IPS-18c (cell line): ENCODE data around the gene NCOA6.

Experiments used
- H3K4me3 ChIP-seq: 2 replicates; pipeline ENCODE4 v1.7.0; 2013; ENCODE audit warnings: low read depth, mild to moderate bottlenecking, low read length, moderate library complexity; ENCODE audit not compliant: insufficient read depth
- H3K9me3 ChIP-seq: one replicate; pipeline ENCODE4 v1.6.1; 2013; ENCODE audit warnings: mild to moderate bottlenecking, low read length, moderate library complexity; ENCODE audit not compliant: control insufficient read depth, insufficient read depth

Gene NCOA6

DNA sequence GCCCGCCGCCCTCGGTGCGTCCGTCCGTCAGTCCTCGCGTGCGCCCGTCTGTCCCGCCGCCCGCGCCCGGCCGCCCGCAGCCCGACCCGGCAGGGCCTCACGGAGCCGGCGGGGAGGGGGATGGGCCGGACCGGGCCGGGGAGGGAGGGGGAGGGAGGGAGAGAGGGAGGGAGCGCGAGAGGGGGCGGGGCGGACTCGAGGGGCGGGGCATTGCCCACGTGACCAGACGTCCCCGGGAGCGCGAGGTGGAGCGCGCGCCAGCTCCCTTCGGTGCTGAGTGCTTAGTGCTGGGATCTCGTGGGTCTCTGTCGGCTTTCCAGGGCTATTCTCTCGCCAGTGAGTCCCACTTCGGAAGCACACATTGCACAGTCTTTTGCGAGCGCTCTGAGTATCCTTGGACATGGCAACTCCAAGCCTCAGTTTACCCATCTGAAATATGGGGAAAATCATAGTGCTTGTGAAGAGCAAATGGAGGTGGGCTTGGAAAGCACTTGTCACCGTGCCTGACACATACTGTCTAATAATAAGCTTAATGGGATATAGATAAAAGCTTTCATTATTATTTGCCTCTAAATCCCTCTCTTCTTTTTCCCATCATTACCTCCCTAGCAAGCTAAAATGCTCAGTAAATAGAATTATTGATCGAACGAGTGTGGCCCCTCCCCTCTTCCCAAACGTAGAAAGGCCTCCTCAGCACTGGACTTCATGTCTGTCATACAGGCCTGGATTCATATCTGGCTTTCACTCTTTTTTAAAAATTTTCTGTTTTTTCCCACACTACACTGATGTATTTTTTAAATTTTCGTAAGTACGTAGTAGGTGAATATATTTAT, at the start of gene NCOA6:
TSS of gene NCOA6 (minus strand) at position 122 of the 833 bp plus-strand sequence. CDS start 43,296 bp downstream, outside the sequence.
- peak within 1 kb of the TSS; percentile 78 for H3K4me3 ChIP-seq
- H3K9me3 ChIP-seq = peaks cover 3% of the 10 kb centered on the region

DNA sequence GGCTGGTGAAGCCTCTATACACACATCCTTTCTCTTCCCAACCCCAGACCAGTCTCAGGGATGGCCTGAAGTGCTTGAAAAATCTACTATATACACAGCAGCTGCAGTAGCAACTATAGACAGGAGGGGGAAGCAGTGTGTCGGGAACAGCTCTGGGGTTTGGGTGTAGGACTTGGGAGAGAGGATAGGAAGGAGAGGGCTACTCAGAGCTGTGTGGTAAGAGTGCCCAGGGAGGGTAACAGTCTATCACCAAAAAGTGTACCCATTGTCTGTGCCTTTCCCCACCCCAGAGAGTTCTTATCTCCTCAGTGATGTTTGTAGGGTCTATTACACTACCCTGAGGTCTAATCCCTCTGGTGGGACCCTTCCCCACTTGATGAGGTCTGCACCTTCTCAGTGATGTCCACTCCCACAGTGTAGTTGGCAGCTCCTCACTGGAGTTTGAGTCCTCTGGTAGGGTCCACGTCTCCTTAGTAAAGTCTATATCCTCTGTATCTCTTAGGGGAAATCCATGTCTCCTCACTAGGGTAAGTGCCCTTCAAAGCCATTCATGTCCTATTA, 48.7 kb upstream of the NCOA6 start:
- Histone ChIP-seq H3K9me3 (no peaks in the 10 kb centered on the region), H3K4me3 (no peak overlapping the region)

DNA sequence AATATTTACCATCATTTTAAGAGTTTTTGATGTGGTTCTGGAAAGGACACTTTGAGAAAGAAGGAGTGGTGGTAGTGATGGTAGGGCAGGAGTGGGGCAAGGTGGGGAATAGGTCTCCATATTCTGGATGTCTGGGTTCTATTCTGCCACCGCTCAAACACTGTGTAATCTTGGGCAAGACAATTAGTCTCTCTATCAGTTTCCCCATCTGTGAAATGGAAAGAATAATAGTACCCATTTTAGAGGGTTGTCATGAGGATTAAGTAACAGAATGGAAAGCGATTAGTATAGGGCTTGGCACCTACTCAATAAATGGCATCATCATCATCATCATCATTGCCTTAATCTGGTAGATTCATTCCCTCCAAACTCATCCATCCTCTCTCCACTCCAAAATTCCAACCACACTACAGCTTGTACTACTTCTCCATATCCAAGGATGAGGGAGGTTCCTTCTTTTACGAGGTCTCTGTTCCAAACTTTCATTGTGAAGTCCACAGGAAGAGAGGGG, 48.2 kb upstream of the NCOA6 start:
- H3K4me3 ChIP-seq = no peak overlapping the region
- no peaks in the 10 kb centered on the region for H3K9me3 ChIP-seq

DNA sequence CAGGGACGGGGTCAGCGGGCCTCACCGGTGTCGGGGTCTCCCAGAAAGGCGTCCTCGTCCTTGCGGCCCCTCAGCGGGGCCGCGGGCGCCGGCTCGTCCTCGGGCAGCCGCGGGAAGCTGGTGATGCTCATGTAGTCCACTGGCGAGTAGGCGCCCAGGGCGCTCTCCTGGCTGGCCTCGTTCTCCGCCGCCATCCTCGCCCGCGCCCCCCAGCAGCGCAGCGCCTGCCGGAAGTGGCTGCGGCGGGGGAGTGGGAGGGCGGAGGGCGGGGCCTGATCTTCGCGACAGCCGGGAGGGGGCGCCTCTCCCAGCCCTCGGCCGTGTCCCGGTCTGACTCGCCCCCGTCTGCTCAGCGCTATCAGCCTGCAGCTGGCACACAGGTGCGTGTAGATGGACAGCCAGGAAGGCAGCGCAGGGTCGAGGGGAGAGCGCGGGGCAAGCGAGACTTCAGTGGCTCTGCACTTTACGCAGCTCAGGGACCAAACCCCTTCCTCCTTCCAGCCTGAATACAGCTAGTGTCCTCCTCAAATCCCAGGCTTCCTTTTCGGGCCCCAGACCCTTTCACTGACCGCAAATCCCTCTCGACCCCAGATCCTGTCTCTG, 47.3 kb upstream of the NCOA6 start, which contains the start of gene GGT7:
TSS of gene GGT7 (minus strand) at position 235 of the 603 bp plus-strand sequence. CDS start at position 194, 41 bp downstream.
- peak within 1 kb of the TSS; percentile 73 for H3K4me3 ChIP-seq

DNA sequence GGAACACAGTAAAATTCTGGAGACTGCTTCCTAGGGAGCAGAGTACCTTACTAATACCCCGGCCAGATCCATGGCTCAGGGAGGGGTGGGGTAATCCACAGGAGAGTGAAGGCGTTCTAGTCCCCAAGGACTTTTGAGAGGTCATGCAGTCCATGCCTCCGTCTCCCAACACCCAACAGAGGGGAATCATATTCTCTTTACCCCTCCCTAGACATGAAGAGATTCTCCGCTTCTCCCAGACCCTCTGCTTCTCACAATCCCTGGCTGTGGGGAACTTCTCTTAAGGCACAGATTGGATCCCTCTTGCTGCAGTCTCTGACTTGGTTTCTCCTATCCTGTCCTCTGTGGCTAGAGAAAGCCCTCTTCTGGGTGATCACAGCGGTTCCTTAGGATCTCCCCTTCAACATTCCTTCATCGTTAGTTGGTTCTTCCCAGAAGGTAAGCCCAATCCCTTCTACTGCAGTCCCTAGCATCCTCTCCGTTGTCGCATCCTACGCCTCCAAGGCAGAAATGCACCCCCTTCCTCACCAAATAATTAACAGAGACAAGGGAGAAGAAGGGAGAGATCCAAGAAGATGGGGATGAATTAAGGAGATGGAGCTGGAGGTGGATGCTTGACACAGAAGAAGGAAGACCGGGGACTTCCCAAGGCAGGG, 46.6 kb upstream of the NCOA6 start:
- Histone ChIP-seq H3K4me3 (peak overlapping the region; percentile 73), H3K9me3 (no peaks in the 10 kb centered on the region)

More for the DNA sequence above, 47.3 kb upstream of the NCOA6 start, which contains the start of gene GGT7:
- H3K9me3 ChIP-seq = no peaks in the 10 kb centered on the region

DNA sequence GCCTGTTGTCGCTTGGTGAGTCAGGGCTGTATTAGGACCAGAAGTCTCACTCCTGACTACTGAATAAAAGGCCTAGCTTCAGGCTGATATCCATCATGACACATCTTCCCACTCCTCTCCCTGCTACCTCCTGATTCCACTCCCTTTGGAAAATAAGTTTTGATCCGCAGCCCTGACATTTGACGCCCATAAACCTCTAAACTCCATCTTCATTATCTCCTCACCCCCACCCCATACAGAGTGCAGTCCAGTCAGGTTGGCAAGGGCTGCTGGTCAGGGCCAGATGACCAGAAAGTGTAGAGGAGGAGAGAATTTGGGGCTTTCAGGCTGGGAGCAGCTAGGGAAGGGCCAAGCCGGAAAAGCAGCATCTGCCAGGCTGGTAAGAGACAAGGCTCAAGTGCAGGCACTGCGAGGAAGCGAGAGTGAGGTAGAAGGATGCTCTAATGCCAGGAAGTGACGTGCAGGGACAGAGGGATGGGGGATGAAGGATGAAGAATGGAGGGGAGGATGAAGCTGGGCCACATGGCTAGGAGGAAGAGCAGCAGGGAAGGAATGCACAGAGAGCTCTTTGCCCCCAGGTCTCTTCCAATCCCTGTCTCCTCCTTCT, 46.0 kb upstream of the NCOA6 start:
- Histone ChIP-seq H3K4me3 (peak overlapping the region; percentile 73; the same call in 1 of the 2 replicates), H3K9me3 (no peaks in the 10 kb centered on the region)

DNA sequence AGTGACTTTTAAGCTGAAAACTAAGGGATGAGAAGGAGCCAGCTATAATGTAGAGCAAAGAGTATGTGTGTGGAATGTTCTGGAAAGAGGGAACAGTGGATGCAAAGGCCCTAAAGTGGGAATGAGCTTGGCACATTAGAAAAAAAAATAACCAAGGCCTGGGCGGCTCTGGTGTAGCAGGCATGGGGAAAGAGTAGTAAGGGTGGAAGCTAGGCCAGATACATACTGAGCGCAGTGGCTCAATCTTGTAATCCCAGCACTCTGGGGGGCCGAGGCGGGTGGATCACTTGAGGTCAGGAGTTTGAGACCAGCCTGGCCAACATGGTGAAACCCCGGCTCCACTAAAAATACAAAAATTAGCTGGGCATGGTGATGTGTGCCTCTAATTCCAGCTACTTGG, 38.8 kb upstream of the NCOA6 start:
- Histone ChIP-seq H3K4me3 (no peak overlapping the region), H3K9me3 (no peaks in the 10 kb centered on the region)

DNA sequence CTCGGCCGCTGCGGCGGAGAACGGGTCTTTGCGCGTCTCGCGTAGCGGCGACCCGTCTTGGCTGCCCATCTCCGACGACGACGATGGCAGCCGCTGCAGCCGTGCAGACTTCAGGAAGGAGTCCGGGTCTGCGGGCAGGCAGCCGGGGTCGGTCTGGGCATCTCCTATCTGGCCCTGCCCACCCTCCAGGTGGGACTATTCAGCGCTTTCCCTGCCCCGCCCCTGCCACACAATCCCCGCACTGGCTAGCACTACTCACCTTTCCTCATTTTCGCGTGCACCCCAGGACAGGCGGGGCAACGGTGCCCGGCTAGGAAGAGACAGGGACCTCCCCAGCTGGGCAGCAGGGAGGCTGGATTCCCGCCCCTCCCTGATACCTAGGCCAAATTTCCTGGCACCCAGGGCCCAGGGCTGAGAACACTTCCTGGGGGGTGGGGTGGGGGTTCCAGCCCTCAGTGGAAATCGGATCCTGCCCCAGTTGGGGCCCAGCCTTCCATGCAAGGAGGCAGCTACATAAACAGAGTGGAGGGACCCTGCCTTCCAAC, 38.0 kb upstream of the NCOA6 start:
- Histone ChIP-seq H3K4me3 (peak overlapping the region; percentile 28; the same call in 1 of the 2 replicates), H3K9me3 (no peaks in the 10 kb centered on the region)

DNA sequence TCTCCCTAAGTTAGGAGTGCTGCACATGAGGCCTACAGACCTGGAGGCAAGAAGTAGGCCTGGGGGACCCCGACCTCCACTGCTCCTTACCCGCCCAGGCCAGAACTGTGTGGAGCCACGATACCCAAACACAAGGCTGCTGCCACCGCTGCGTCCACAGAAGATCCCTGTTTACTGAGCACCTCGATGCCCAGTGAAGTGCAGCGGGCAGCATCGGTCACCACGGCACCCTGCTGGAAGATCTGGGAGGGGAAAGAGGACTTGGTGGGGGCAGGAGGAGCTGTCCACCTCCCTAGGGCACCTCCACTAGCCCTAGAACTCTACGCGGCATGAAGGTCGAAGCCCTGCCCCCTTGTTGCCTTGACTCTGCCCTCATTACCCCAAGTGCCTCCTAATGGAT, 37.3 kb upstream of the NCOA6 start:
- no peak overlapping the region for H3K4me3 ChIP-seq
- H3K9me3 ChIP-seq = no peaks in the 10 kb centered on the region

DNA sequence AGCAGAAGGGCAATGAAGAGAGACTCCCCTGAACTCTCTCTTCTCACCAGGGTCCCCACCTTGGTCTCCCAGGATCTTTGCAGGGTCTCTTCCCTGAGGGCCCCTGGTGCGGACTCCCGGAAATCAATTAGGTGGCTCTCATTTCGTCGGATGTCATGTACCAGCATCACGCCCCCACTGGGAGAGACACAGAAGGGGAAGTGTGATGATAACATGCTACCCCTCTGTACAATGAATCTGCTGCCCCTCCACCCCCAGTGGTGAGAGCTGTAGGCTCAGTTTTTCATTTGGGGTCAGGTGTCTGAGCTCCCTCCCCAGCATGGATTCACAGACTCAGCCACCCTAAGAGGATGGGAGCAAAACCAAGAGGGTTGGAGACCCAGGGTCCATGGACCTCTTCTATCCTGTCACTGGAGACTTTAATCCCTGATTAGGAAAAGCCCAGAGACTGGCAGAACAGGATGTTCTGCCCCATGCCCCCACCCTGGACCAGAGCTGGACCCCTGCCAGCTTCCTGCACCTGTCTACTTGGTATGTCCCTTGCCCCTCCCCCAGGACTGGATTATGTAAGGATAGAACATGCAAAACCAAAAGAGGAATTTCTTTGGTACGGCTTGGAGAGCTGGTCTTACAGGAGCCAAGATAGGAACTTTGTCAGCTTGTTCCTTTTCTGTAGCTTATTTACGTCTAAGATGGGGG, 36.1 kb upstream of the NCOA6 start:
- no peaks in the 10 kb centered on the region for H3K9me3 ChIP-seq
- H3K4me3 ChIP-seq = no peak overlapping the region

DNA sequence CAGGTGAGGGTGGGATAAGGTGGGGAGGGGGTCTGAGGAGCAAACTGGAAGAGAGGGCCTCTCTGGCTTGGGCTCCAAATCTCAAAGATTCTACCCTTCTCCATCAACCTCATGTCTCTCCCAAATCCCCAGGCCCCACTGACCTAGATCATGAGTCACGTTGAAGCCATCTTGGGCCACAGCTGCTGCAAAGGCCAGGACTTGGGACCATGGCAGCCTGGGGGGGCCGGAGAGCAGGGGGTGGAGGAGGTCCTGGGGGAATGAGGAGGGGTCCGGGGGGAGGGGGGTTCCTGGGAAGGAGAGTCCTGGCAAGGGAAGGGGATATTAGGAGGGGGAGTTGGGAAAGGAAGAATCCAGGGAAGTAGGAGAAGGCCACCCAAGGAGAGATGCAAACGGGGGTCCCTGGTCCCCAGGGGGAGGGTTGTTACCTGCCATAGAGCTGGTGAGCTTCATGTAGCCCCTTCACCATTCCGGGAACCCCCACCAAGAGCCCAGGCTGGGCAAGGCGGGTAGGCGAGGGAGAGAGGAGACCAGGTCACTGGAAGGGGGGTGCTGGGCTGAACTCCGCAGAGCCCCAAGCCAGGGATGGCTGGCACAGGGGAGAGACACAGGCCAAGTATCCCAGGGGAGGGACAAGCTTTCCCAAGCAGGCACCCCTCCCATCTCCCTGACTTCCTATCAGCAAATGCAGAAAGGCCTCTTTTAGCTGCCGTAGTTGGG, 34.5 kb upstream of the NCOA6 start:
- Histone ChIP-seq H3K9me3 (no peaks in the 10 kb centered on the region), H3K4me3 (no peak overlapping the region)

DNA sequence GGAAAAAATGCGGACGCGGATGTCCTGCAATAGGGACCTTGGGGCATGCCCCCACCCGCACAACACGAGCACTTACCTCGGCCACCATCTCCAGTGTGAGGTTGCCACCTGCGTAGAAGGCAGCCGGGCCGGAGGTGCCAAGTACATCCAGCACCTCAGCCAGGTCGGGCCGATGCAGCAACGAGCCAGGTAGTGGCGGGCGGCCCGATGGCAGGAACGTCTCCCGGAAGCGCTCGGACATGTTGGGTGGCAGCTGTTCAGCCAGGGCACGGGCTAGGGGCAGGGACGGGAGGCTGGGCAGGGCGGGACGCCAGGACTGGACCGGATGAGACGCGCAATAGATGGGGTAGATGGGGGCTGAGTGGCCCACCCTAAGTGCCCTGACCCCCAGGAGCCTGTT, 33.9 kb upstream of the NCOA6 start:
- Histone ChIP-seq H3K4me3 (no peak overlapping the region), H3K9me3 (no peaks in the 10 kb centered on the region)

DNA sequence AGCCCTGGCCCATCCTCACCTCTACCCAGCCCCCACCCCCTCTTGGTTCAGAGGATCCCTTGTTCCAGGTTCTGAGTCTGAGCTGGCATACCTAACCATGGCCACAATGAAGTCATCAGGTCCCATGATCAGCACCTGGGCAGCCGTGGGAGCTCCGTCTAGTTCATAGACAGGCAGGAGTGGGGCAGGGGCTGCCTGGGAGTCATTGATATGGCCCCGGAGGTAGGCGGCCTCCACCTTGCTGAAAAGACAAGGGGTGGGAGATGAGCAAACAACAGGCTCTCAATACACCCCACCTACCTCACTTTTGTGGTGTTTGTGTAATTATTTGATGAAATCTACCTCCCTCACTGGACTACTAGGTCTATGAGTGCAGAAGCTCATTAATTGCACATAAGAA, 26.8 kb upstream of the NCOA6 start:
- Histone ChIP-seq H3K9me3 (no peaks in the 10 kb centered on the region), H3K4me3 (no peak overlapping the region)

DNA sequence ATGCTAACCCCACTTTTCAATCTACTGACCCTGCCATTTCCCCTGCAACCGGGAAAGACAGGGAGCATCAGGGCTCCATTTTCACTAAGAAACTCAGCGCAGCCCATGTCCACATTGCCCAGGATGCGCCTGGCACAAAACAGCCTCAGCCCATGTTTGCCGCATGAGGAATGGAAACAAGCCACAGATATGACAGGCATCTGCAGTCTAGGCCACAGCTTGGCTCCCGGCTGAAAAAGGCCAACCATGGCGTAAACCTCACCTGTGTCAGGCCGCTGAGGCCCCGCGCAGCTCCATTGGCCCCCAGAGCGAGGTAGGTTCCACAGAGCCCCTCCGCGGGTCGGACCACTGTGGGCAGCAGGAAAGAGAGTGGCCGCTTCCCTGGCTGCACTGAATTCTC, 25.5 kb upstream of the NCOA6 start:
- H3K4me3 ChIP-seq = no peak overlapping the region
- no peaks in the 10 kb centered on the region for H3K9me3 ChIP-seq

DNA sequence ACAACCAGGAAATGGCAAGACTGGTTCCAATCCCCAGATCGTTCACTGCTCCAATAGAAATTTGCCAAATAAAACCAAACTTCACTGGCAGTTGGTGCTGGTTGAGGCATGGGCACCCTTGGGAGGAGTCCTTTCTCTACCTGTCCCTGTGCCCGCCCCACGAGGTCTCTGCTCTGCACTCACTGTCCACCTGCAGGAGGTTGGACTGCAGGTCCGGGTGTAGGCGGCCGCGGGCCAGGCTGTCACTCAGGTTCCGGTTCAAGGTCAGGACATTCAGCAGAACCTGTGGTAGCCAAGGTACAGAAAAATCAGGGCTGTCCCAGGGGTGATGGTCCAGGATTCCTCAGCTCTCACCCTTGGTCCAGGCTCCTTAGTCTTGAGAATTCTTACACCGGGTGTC, 24.3 kb upstream of the NCOA6 start:
- Histone ChIP-seq H3K9me3 (no peaks in the 10 kb centered on the region), H3K4me3 (no peak overlapping the region)

DNA sequence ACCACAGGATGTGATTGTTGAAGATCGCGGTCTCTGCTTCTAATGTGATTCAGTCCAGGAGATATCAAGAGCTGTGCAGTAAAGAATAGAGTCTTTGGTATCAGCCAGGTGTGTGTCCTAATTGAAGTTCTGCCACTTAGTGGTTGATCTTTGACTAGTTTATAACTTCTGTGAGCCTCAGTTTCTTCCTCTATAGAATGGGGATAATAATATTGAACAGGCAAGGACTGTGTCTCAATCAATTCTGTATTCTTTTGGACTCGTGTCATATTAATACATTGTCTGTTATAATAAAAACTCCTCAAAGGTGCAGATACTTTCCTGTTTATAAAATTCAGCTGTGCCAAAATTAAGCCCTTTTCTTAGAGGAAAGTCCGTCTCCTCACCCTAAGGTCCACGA, 23.1 kb upstream of the NCOA6 start:
- Histone ChIP-seq H3K4me3 (no peak overlapping the region), H3K9me3 (no peaks in the 10 kb centered on the region)
